ENCODE data around the gene VSIG2.

GRCh38 chr11:124716591-124716990, 35.5 kb downstream of the VSIG2 start:
- no peak for TF ChIP-seq POLR2A (IDR thresholded peaks at IDR 0.05)
- no peak for TF ChIP-seq POLR2AphosphoS5 (IDR thresholded peaks at IDR 0.05; ENCODE audit: insufficient read depth in 1 of 2, low read depth in 1 of 2)
